GM21717 (cell line): ENCODE data around the gene GGA2.
"Not testable (repeated sequence)": the region's sequence is repeated elsewhere in the genome, so short reads cannot be mapped to it uniquely, and the experiment has no call there.

ENCODE experiments used
- ATAC-seq: cut with Tn5 transposase; IDR thresholded peaks from one replicate; pipeline ENCODE4 v1.9.1; 2021; ENCODE audit warnings: mild to moderate bottlenecking, moderate library complexity; ENCODE audit not compliant: unreplicated experiment

The GGA2 gene

DNA sequence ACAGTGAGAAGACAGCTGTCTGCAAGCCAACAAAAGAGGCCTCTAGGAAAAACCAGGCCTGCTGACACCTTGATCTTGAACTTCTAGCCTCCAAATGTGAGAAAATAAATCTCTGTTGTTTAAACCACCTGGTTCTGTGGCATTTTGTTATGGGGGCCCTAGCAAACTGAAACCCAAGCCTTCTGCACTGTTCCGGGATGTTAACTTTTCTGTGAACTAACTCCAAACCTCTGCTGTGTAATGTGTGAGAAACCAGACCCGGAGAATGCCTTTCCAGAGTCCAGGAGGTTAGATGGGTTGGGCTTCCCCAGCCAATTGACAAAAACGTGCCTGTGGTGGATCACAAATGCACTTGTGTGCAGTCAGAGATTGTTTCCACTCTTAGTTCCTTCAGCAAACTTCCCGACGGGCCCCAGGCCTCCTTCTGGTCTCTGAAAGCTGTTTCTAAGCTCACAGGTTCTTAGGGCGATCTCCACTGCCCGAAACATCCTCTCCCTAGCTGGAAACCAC is 13.6 kb upstream of the GGA2 start:
- no peak for ATAC-seq

DNA sequence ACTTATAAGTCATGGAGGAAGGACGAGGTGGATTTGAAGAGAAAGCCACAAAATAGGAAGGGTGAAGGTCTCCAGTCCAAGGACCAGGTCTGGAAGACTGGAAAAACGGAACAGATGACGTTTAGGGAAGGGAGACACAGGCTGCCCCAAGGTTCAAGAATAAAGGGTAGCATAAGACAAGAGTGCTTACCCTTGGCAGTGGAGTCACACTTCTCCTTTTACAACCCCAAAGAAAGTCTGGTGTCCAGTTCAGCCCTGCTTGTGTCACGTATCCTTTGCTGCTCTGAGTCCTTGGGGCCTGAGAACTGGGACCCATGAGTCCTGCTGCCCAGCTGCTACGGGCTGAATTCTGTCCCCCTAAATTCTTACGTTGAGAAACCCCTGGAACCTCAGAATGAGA is 13.0 kb upstream of the GGA2 start:
- no peak for ATAC-seq

DNA sequence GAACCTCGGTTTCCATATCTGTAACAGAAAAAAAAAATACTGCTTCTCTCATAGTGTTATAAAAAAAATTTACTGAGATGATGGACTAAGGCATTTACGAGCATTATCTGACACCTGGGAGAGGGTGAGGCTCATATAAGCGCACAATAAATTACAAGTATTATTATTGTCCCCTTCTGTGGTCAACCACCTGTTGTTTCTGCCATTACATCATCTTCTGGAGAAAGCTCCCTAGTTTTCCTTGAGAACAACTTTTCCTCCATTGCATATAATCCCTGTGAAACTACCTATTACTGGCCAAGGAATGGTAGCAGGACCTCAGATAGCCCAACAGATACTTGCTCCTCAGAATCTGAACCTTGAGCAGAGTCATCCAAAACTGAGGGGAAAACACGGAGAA is 11.7 kb upstream of the GGA2 start:
- ATAC-seq: no peak

DNA sequence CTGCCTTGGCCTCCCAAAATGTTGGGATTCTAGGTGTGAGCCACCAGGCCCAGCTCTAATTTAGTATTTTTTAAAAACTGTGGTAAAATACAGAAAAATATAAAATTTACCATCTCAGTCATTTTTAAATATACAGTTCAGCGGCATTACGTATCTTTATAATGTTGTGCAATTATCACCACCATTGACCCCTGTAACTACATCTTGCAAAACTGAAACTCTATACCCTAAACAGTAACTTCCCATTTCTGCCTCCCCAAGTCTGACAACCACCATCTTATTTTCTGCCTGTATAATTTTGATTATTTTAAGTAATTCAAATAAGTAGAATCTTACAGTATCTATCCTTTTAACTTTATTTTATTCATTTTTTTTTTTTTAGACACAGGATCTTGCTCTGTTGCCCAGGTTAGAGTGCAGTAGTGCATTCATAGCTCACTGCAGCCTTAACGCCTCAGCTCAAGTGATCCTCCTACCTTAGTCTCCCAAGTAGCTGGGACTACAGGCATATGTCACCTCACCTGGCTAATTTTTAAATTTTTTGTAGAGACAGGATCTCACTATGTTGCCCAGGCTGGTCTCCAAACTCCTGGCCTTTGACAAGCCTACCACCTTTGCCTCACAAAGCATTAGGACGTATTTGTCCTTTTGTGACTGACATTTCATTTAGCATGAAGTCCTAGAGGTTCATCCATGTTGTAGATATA is 10.9 kb upstream of the GGA2 start:
- ATAC-seq: no peak

DNA sequence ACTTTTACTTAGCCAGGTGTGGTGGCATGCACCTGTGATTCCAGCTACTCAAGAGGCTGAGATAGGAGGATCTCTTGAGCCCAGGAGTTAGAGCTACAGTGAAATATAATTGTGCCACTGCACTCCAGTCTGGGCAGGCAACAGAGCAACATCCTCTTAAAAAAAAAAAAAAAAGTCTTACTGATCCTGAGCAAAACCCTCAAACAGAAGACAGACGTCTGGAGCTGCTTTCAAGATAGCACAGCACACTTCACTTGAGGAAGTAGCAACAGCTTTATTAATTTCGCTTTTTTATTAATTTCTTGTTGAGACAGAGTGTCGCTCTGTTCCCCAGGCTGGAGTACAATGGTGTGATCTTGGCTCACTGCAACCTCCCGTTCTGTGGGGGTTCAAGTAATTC is 10.2 kb upstream of the GGA2 start:
- ATAC-seq: no peak

DNA sequence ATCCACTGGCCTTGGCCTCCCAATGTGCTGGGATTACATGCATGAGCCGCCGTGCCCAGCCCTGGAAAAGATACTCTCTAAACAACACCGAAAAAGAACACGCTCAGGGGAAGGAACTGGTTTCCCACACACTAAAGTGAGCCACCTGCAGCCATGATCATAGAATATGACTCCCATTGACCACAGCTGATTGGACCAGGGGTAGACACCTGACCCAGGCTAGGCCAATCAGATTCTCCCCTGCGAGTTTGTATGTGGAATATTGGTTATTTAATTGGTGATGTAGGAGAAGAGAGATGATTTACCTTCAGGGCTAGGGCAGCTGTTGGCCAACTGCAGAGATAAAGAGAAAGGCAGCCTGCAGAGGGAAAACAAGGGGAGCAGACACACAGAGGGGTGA is 9.0 kb upstream of the GGA2 start:
- ATAC-seq: no peak

DNA sequence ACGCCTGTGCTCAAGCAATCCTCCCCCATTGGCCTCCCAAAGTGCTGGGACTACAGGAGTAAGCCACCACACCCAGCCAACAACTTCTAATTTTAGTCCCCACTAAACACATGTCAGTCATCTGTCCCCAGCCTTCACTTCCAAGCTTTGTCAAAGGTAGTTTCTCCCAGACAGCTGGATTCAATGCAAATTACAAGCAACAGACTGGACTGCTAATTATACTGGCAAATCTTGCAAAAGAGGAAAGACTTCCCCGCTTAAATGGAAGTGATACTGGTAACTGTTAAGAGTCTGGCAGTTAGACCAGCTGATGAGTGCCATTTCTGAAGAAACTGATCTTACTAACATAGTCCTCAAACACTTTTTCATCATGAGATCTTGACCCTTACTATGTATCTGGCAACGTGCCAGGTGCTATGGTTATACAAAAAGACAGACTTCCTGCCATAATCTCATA is 8.2 kb upstream of the GGA2 start:
- ATAC-seq: peak; percentile 54

DNA sequence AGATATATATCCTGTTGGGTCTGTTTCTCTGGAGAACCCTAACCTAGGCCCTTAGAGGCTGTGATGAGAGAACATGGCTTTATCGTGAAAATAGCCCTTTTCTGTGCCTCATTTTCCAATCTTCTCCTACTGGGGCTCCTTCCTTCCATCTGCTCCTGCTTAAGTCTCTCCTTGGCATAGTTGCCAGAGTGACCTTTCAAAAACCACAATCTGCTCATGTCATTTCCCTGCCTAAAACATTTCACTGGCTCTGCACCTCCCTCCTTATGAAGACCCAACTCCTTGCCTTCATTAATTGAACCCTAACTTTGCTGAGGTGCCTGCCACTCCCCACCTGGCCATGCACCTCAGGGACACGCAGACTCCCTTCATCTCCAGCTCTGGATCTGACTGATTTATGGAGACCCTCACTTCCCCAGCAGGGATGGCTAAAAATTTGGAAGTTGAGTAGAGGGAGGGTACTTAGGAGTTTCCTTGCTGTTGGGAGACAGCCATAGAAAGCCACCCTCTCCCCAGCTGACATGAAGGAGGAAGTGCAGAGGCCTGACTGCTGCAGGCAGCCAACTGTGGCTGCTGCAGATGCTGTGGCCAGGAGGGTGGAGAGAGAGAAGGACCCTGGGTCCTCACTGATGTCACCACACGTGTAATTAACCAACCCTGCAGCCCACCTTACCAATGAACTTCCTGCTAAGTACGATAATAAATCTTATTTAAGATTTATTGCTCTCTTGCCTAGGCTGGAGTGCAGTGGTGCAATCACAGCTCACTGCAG is 6.3 kb upstream of the GGA2 start:
- ATAC-seq: no peak

DNA sequence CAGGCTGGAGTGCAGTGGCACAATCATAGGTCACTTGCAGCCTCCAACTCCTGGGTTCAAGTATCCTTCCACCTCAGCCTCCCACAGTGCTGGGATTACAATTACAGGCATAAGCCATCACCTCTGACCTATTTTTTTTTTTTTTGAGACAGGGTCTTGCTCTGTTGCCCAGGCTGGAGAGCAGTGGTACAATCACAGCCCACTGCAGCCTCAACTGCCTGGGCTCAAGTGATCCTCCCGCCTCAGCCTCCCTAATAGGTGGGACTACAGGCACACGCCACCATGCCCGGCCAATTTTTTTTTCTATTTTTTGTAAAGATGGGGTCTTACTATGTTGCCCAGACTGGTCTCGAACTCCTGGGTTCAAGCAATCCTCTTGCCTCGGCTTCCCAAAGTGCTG is 5.6 kb upstream of the GGA2 start:
- ATAC-seq: no peak

DNA sequence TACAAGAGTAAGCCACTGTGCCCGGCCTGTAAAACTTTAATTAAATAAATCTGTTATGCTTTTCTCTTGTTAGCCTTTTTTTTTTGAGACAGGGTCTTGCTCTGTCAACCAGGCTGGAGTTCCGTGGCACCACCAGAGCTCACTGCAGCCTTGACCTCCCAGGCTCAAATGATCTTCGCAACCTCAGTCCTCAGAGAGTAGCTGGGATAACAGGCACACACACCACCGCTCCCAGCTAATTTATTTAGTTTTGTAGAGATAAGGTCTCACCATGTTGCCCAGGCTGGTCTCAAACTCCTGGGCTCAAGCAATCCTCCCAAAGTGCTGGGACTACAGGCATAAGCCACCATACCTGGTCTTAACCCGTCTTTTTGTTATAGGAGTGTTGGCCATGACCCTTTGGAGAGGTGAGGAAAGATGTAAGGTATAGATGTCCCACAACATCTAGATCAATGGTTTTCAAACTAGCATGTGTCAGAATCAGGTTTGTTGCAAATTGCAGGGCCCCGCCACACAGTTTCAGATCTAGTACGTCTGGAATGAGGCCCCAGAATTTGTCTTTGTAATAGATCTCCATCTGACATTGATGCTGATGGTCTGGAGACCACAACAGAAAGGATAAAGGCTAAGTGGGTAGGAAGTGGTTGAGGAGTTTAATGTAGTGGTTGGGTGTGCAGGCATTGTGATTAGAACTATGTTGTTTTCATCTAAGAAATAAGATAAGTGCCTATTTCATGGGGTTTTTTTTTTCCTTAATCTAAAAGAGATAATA is 4.3 kb upstream of the GGA2 start:
- ATAC-seq: no peak

DNA sequence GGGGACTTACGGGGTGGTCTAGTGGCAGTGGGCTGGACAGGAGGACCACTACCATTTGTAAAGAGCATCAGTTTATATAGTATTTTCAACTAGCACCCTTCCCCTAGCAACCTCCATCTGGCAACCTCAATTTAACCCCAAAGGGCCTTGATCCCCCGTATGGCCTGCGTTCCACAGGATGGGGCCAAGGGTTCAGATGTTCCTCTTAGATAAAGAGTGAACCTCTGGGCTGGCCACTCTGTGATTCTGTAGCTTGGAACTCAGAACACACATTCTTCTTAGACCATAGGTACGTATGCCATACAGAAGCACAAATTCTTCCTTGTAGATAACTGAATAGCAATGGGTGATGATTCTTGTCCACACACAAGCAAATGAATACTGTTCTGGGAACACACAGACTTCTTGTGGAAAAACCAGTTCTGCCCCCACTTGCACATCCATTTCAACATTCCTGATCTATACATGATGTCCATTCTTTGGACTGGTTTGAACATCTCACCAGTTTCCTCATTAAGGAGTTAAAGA is 1.9 kb upstream of the GGA2 start:
- no peak for ATAC-seq

DNA sequence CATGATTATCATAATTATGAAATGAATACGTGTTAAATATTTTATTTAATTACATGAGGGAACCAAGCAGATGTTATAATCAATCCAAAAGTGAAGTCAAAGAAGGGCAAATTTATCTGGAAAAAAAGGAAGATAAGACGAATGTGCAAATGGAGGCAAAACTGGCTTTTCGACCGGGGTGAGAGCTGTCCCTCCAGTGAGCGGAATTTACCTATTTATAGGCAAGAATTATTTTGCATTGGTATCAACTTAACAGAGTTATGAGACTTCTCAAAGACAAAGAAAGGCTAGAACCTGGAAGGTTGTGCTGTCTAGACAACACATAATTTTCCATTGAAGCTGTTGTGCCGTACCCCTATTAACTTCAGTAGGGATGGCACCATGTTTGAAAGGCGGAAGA is 1.4 kb upstream of the GGA2 start:
- ATAC-seq: no peak

DNA sequence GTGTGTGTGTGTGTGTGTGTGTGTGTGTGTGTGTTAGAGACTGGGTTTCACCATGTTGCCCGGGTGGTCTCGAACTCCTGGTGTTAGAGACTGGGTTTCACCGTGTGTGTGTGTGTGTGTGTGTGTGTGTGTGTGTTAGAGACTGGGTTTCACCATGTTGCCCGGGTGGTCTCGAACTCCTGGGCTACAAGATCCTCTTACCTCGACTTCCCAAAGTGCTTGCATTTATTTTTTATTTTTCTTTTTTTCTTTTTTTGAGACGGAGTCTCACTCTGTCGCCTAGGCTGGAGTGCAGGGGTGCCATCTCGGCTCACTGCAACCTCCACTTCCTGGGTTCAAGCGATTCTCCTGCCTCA is 599 bp upstream of the GGA2 start:
- not testable (repeated sequence) for ATAC-seq

DNA sequence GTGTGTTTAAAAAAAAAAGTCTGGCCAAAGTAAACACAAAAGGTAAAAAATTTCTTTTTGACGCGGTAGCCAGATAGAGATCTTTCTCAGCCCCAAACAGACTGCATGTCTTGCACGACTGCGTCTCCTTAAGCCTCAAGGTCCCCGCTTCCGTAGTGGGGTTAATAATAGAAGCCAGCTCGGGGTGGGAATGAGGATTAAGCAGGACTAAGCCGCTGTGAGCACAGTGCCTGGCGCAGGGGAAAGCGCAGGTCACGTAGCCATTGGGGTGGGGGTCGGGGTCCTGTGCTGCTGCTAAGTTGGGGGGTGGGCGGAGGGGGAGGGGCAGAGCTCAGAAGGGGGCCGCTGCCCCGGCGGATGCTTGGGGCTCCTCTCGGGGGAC is 521 bp downstream of the GGA2 start:
- ATAC-seq: peak; percentile 7

DNA sequence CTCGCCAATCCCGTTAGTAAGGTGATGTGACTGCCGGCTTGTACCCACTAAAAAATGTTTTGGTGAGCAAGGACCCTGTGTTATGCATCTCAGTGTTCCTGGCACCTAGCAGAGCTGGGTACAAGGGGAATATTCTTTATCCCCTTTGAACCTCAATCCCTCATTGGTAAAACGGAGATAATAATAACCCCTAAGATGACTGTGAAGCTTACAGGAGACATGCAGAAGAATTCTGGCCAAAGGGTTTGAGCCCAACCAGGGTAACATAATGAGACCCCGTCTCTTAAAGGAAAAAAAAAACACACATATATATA is 896 bp downstream of the GGA2 start:
- no peak for ATAC-seq

DNA sequence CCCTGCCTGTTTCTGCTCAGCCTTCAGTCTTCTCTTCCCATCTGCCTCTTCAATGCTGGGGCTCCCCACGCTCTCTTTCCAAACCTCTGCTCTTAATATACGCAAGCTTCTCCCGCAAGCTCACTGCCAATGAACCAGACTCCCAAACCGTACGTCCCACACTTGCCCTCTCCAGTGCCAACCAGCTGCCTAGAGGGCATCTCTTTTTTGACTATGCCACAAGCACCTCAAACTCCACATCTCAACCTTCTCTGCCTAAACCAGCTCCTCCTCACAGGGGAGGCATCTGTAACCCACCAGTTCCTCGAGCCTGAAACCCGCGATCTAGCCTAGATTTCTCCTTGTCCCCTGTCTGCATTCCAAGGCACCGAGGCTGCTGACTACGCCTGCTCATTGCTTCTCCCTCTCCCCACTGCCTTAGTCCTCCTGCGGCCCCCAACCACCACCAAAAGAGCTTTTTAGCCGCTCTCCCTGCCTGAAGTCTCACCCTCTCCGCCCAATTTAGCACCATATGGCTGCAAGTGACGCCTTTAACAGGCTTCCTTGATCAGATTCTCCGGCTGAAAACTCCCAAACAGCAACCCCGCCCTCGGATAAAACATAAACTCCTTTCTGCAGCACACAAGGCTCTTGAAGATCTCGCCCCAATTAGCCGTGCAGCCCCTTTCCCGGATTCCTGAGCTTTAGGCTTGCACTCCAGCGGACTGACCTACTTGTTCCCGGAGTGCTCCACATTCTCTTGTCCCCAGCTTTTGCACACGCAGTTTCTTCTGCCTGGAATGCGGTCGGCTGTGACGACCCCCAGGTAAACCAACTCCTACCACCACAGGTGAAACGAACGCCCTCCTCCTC is 1.5 kb downstream of the GGA2 start:
- ATAC-seq: no peak

DNA sequence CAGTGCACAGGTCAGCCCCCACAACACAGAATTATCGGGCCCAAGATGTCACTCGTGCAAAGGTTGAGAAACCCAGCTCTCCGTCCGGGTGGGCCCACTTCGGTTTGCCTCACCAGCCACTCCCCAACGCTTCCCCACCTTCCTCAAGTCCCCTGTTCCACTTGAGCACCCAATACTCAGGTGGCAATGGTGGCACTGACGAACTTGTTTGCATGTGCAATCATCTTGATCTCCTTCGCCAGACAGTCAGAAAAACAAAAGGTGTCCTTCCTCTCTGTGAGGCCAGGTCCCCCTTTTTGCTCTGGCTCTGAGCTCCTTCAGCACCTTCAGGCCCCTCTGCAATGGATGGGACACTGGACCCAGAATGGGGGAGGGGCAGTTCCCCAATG is 3.7 kb downstream of the GGA2 start:
- ATAC-seq: no peak

DNA sequence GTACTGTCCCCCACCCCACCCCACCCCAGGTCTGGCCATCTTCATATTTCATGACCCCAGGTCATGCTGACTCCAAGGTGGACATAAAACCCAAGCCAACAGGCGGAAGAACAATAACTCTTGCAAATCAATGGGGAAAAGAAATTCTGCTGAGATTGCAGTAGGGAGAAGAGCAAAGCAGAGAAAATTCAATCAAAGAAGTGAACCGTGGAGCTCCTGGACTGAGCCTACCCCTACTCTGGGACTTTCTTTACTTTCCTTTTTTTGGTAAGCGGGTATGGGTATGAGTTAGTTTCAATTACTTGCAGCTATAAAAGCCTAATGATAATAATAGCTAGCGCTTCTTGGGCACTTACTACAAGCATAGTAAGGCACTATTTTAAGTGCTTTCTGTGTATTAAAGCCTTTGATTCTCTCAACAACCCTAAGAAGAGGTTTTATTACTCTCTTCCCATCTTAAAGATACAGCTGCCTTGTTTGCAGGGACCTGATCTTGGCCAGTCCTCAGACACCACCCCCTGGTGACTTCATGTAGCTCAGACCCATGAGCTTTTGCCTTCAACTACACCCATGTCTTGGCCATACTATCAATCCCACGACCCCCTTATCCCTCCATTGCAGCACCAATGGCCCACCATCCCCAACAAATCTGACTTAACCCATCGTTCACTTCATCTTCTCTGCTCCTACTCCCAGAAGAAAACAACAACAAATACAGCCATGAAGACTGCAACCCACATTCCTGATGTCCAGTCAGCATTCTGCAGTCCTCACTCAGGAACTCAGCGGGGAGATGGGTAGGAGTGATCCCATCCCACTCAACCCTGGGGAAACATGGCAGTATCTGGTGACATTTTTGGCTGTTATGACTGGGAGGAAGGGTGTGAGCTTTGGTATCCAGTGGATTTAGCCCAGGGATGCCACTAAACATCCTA is 4.4 kb downstream of the GGA2 start:
- no peak for ATAC-seq

DNA sequence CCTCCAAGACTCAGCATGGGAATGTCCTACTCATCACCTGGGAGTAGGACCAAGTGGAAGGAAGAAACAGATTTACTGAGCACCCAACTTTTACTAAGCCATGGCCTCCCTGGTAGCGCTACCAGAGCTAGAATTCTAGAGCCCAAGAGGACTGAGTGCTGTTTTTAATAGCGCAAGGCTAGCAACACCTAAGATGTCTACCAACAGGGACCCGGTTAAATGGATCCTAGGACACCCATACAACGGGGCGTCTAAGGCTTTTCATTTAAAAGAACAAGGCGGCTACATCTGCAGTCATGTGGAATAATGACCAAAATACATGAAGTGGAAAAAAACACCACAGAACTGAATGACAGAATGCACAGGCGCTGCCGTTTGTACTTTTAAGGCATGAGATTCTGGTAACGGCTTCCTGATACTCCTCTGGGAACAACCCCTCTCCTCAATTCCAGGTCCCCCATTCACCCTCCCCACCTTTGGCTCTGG is 5.1 kb downstream of the GGA2 start:
- ATAC-seq: no peak
